Mucosa of stomach (tissue), 1 donor: ENCODE results near the gene ISM1.

Experiments used
- H3K27me3 ChIP-seq: one replicate; pipeline ENCODE4 v1.7.0; 2013; ENCODE audit warnings: mild to moderate bottlenecking, low read length; ENCODE audit not compliant: control insufficient read depth, insufficient read depth
- H3K36me3 ChIP-seq: one replicate; pipeline ENCODE4 v1.7.0; 2013; ENCODE audit warnings: low read length; ENCODE audit not compliant: control insufficient read depth, insufficient read depth
- H3K4me1 ChIP-seq: one replicate; pipeline ENCODE4 v1.7.0; 2013; ENCODE audit warnings: mild to moderate bottlenecking, low read length; ENCODE audit not compliant: control insufficient read depth, insufficient read depth
- H3K4me3 ChIP-seq: one replicate; pipeline ENCODE4 v1.7.0; 2013; ENCODE audit warnings: low read length
- H3K9ac ChIP-seq: one replicate; pipeline ENCODE4 v1.7.0; 2013; ENCODE audit warnings: mild to moderate bottlenecking, low read length, moderate library complexity
- H3K9me3 ChIP-seq: one replicate; pipeline ENCODE4 v1.7.0; 2013; ENCODE audit warnings: mild to moderate bottlenecking, low read length, moderate library complexity; ENCODE audit not compliant: control insufficient read depth
- donor health status: Pancreatic carcinoma.

The ISM1 gene

DNA sequence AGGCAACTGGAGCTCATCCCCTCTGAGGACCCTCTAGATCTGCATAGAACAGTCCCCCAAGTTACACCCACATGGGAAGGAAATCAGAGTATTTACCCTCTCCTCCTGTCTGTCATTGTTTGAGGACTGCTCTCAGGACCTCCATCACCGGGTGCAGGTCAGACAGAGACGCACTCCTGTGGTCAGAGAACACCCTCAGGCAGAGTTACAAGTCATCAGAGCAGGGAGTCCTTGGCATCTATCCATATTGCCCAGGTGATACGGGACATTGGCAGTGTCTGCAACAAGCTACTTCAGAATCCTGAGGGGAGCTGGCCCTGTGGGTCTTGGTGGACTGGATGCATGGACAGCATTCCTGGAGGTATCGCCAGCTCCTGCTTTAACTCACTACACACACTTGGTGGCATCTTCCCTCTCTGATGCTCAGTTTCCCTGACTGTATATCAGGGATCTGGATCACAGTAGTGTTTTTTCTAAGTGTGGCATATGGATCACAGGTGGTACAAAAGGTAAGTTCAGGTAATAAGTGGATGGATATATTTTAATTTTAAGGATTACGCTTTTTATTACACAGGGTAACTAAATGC, 15.1 kb upstream of the ISM1 start:
- no peak overlapping the region for H3K4me3 ChIP-seq
- no peaks in the 10 kb centered on the region for H3K27me3 ChIP-seq
- no peaks in the 10 kb centered on the region for H3K4me1 ChIP-seq
- no peaks in the 10 kb centered on the region for H3K36me3 ChIP-seq
- no peaks in the 10 kb centered on the region for H3K9me3 ChIP-seq
- no peak overlapping the region for H3K9ac ChIP-seq

DNA sequence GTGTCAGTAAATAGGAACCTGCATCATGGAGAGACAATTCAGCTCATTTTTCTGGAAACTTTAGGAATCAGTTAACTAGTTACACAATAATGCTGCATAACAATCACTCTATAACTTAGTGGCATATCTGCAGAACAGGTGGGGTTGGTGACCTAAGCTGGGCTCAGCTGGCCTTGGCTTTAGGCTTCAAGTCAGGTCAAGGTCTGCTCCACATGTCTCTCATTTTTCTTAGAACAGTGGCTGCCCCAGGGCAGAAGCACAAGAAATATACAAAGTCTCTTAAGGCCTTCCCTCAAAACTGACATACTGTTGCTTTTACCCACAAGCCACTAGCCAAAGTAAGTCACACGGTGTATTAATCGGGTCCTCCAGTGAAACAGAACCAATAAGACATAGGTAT, 14.1 kb upstream of the ISM1 start:
- H3K27me3 ChIP-seq: no peaks in the 10 kb centered on the region

DNA sequence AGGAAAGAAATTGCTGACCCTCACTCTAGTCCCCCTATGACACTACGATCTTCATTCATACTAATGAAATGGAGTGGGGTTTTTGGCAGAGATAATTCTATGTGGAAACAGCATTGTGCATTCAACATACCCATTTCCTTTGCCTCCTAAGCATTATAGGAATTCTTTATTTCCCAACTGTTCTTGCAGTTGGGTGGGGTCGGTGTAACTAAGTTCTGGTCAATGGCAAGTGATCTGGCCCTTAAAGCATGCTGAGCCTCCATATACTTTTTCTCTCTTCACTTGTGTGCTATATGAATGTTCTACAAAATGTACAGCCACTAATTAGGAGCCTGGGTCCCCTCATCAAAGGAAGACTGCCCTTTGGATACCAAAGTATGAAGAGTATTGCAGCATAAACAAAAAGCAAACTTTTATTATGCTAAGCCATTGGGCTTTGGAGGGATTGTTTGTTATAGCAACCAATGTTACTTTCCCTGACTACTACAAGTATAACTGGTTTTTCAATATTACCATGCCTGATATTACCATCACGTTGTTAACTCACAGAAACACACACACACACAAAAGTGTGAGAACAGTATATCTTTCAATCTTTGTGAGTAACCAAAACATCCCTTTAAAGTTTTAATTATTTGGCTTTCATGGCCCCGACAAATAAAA, 9.0 kb upstream of the ISM1 start:
- H3K4me1 ChIP-seq: no peaks in the 10 kb centered on the region
- no peak overlapping the region for H3K9ac ChIP-seq
- H3K4me3 ChIP-seq: no peak overlapping the region
- H3K36me3 ChIP-seq: no peaks in the 10 kb centered on the region
- no peaks in the 10 kb centered on the region for H3K9me3 ChIP-seq
- peaks cover 17% of the 10 kb centered on the region for H3K27me3 ChIP-seq

More for the DNA sequence above, 14.1 kb upstream of the ISM1 start:
- H3K4me1 ChIP-seq: no peaks in the 10 kb centered on the region
- H3K36me3 ChIP-seq: no peaks in the 10 kb centered on the region
- no peak overlapping the region for H3K9ac ChIP-seq
- H3K4me3 ChIP-seq: no peak overlapping the region
- H3K9me3 ChIP-seq: no peaks in the 10 kb centered on the region

- Histone ChIP-seq H3K27me3 (peaks cover 18% of the 10 kb centered on the region), H3K36me3 (no peaks in the 10 kb centered on the region), H3K4me3 (no peak overlapping the region), H3K4me1 (no peaks in the 10 kb centered on the region), H3K9me3 (no peaks in the 10 kb centered on the region), H3K9ac (no peak overlapping the region)
Observed at GRCh38 chr20:13212750-13213149, 8.3 kb upstream of the ISM1 start.

- H3K9me3 ChIP-seq: no peaks in the 10 kb centered on the region
- no peak overlapping the region for H3K9ac ChIP-seq
- H3K36me3 ChIP-seq: no peaks in the 10 kb centered on the region
- peaks cover 24% of the 10 kb centered on the region for H3K27me3 ChIP-seq
- H3K4me3 ChIP-seq: no peak overlapping the region
- H3K4me1 ChIP-seq: no peaks in the 10 kb centered on the region
Observed at GRCh38 chr20:13213335-13213734, 7.7 kb upstream of the ISM1 start.

- Histone ChIP-seq H3K4me3 (no peak overlapping the region), H3K4me1 (peaks cover 11% of the 10 kb centered on the region), H3K36me3 (no peaks in the 10 kb centered on the region), H3K9me3 (no peaks in the 10 kb centered on the region), H3K27me3 (peaks cover 49% of the 10 kb centered on the region), H3K9ac (no peak overlapping the region)
Observed at GRCh38 chr20:13216533-13216932, 4.5 kb upstream of the ISM1 start.

GRCh38 chr20:13219327-13220193, 1.5 kb upstream of the ISM1 start:
- Histone ChIP-seq H3K9ac (no peak overlapping the region), H3K4me1 (peaks cover 11% of the 10 kb centered on the region), H3K9me3 (no peaks in the 10 kb centered on the region), H3K27me3 (peaks cover 61% of the 10 kb centered on the region), H3K36me3 (no peaks in the 10 kb centered on the region), H3K4me3 (no peak overlapping the region)

GRCh38 chr20:13220194-13220903, 725 bp upstream of the ISM1 start:
- peaks cover 11% of the 10 kb centered on the region for H3K4me1 ChIP-seq
- H3K4me3 ChIP-seq: no peak overlapping the region
- no peaks in the 10 kb centered on the region for H3K36me3 ChIP-seq
- H3K9ac ChIP-seq: no peak overlapping the region
- peaks cover 57% of the 10 kb centered on the region for H3K27me3 ChIP-seq
- no peaks in the 10 kb centered on the region for H3K9me3 ChIP-seq

- Histone ChIP-seq H3K9me3 (no peaks in the 10 kb centered on the region), H3K27me3 (peaks cover 48% of the 10 kb centered on the region), H3K9ac (no peak overlapping the region), H3K4me3 (no peak overlapping the region), H3K4me1 (peaks cover 11% of the 10 kb centered on the region), H3K36me3 (no peaks in the 10 kb centered on the region)
Observed at GRCh38 chr20:13221313-13221672, 219 bp downstream of the ISM1 start.

- Histone ChIP-seq H3K4me1 (peaks cover 11% of the 10 kb centered on the region), H3K27me3 (peaks cover 44% of the 10 kb centered on the region), H3K36me3 (no peaks in the 10 kb centered on the region), H3K4me3 (no peak overlapping the region), H3K9me3 (no peaks in the 10 kb centered on the region), H3K9ac (no peak overlapping the region)
Observed at GRCh38 chr20:13221673-13222318, 722 bp downstream of the ISM1 start.

DNA sequence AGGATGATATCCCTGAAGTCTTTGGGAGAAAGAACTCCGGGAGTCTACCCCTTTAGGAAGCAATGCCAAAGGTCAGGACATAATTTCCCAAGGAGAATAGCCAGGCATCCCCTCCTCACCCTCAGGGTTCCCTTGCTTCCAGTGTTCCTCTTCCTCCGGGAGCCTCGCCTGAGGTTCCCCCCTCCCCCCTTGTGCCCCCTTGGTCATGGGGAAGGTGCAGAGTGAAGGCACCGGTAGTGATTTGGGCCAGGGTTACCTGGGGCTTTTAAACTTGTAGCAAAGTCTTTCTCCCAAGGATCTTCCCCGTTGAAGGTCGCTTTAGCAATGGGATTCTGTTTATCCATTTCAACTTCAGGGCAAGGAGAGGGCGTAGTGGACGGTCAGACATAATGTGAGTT, 1.2 kb downstream of the ISM1 start:
- Histone ChIP-seq H3K4me1 (peaks cover 11% of the 10 kb centered on the region), H3K27me3 (peaks cover 44% of the 10 kb centered on the region), H3K9me3 (no peaks in the 10 kb centered on the region), H3K36me3 (no peaks in the 10 kb centered on the region), H3K9ac (no peak overlapping the region), H3K4me3 (no peak overlapping the region)
